CD4-positive, alpha-beta memory T cell (primary cell): ENCODE data around the gene IER5. TPM values are rescaled to one million over a fixed set of nuclear protein-coding genes. Genes with fewer than 3 reads are reported as not detected.

Experiments used
- CTCF ChIA-PET: fragments of 350-600 bp; sonication (Branson Sonifier 250); formaldehyde crosslinking; loops from one replicate; lab custom pipeline; 2021; ENCODE audit warnings: inconsistent platforms; ENCODE audit not compliant: partially characterized antibody; lab: Charles Lee
- POLR2A ChIA-PET: fragments of 350-600 bp; sonication (Branson Sonifier 250); formaldehyde crosslinking; loops from one replicate; lab custom pipeline; 2021; ENCODE audit not compliant: partially characterized antibody; lab: Charles Lee
- DNase-seq, 5 donors: peaks; one replicate each; pipeline versions ENCODE4 v3.0.0 to v3.0.0-alpha.2; 2020 to 2022; ENCODE audit warnings: mixed read lengths in 1 of 5
- H3K27ac ChIP-seq: one replicate; pipeline ENCODE4 v1.7.0; 2013; ENCODE audit warnings: low read depth, low read length
- H3K27me3 ChIP-seq: 2 replicates; pipeline ENCODE4 v1.7.0; 2013; ENCODE audit warnings: mild to moderate bottlenecking, low read length, moderate library complexity; ENCODE audit not compliant: insufficient read depth
- H3K36me3 ChIP-seq: 2 replicates; pipeline ENCODE4 v1.7.0; 2013; ENCODE audit warnings: mild to moderate bottlenecking, low read length, moderate library complexity; ENCODE audit not compliant: insufficient read depth
- H3K4me1 ChIP-seq: 2 replicates; pipeline ENCODE4 v1.7.0; 2013; ENCODE audit warnings: mild to moderate bottlenecking, low read length, moderate library complexity; ENCODE audit not compliant: insufficient read depth
- H3K4me3 ChIP-seq, 2 donors: one replicate each; pipeline ENCODE4 v1.7.0; 2013; ENCODE audit warnings: low read length in 2 of 2, mild to moderate bottlenecking in 1 of 2
- H3K9me3 ChIP-seq, 2 donors: one replicate each; pipeline ENCODE4 v1.7.0; 2013; ENCODE audit warnings: low read length in 2 of 2, control low read depth in 1 of 2; ENCODE audit not compliant: control insufficient read depth in 1 of 2
- H3K27ac Mint-ChIP-seq, 7 donors: one replicate each; pipeline ENCODE4 v1.8.0; 2020 to 2021; ENCODE audit warnings: mixed read lengths in 7 of 7, mild to moderate bottlenecking in 6 of 7, inconsistent platforms in 3 of 7, moderate library complexity in 3 of 7
- H3K27me3 Mint-ChIP-seq, 2 donors: one replicate each; pipeline ENCODE4 v1.8.0; 2020 to 2021; ENCODE audit warnings: mixed read lengths in 2 of 2
- H3K36me3 Mint-ChIP-seq, 2 donors: one replicate each; pipeline ENCODE4 v1.8.0; 2020 to 2021; ENCODE audit warnings: mixed read lengths in 2 of 2, inconsistent platforms in 1 of 2, mild to moderate bottlenecking in 1 of 2
- H3K4me1 Mint-ChIP-seq, 4 donors: one replicate each; pipeline ENCODE4 v1.8.0; 2020 to 2021; ENCODE audit warnings: mixed read lengths in 4 of 4, mild to moderate bottlenecking in 1 of 4
- H3K4me3 Mint-ChIP-seq, 8 donors: one replicate each; pipeline ENCODE4 v1.8.0; 2020 to 2021; ENCODE audit warnings: mixed read lengths in 8 of 8, mild to moderate bottlenecking in 7 of 8, moderate library complexity in 6 of 8, inconsistent platforms in 3 of 8
- H3K9me3 Mint-ChIP-seq, 8 donors: one replicate each; pipeline ENCODE4 v1.8.0; 2020 to 2021; ENCODE audit warnings: mixed read lengths in 8 of 8, mild to moderate bottlenecking in 5 of 8, inconsistent platforms in 3 of 8, moderate library complexity in 1 of 8
- intact Hi-C: fragments of 100-400 bp; cut with micrococcal nuclease; formaldehyde crosslinking; loops from one replicate; pipeline ENCODE4 v1.15.1; 2023
- polyA plus RNA-seq, 2 donors: library from polyadenylated mRNA; unstranded; fragments of 300-500 nt; fragmentation: Illumina TruSeq; gene quantifications; one replicate each; pipeline ENCODE4 v1.2.3, GENCODE V29; 2021
- total RNA-seq, 2 experiments: library from RNA; stranded (reverse); gene quantifications; one replicate each; pipeline ENCODE4 v1.2.3, GENCODE V29; 2021

Gene IER5
- total and polyA plus RNA-seq, 4 experiments from 2014 or later: 11.0 to 29.3 (median 23.5) TPM

DNA sequence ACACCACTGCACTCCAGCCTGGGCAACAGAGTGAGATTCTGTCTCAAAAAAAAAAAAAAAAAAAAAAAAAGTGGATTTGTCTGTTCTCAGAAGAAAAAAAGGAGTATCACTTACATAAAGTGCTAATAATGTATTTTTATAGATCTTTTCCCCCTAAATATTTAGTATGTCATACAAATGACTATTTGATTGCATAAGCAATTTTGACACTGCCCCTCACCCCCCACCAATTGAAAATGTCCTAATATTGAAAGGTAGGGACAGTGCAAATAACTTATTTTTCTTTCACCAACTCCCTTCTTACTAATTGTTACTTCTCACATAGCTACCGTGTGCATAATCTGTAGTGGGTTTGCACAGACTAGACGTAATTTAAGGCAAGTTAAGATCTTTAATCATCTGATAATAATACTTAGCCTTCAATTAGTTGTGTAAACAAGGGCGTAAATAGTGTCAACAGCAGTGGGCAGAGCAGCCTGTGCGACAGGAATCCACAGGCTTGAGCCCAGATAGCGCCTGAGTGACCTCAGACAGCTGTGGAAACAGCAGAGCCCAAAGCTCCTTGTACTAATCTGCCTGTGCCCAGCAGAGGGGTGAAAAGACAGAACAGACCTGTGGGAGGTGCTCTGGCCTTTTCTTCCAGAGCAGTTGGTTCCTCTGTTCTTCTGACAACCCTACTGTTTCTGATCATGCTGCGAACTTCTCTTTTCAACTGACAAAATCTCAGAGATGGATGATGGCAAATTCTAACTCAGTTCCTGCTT is 4.5 kb upstream of the IER5 start:
- Mint-ChIP-seq H3K4me3 (peak overlapping the region in 2 of 8 donors; percentile 21 to 29), H3K27me3 (peaks cover 2 to 3% of the 10 kb centered on the region in 2 donors), H3K27ac (peak overlapping the region in 3 of 7 donors; percentile 6 to 62 (median 34)), H3K9me3 (peaks cover 0 to 3% (median 0%) of the 10 kb centered on the region in 8 donors), H3K4me1 (peaks cover 6 to 24% (median 15%) of the 10 kb centered on the region in 4 donors), H3K36me3 (peaks cover 0 to 4% of the 10 kb centered on the region in 2 donors)
- ChIA-PET CTCF (interaction anchor here (0.6 to 11.4 kb wide), 21 partner anchors 8 to 221 kb away, joined by 3 to 311 read pairs (median 4); partner anchors contain the start of gene MR1), POLR2A (interaction anchor here (0.7 to 14.9 kb wide), 6 partner anchors 21 to 82 kb away, joined by 4 to 508 read pairs (median 8); partner anchors contain the start of gene MR1)
- no peak overlapping the region for H3K4me3 ChIP-seq
- peak; percentile 63 to 74 (median 67) for DNase-seq
- H3K27me3 ChIP-seq: no peaks in the 10 kb centered on the region
- no peaks in the 10 kb centered on the region for H3K9me3 ChIP-seq
- no peak overlapping the region for H3K27ac ChIP-seq
- H3K4me1 ChIP-seq: peaks cover 16% of the 10 kb centered on the region
- intact Hi-C loops: loop anchor here (1.0 kb wide), 4 partner anchors 46 to 82 kb away; partner anchors contain the start of gene MR1
- H3K36me3 ChIP-seq: no peaks in the 10 kb centered on the region

DNA sequence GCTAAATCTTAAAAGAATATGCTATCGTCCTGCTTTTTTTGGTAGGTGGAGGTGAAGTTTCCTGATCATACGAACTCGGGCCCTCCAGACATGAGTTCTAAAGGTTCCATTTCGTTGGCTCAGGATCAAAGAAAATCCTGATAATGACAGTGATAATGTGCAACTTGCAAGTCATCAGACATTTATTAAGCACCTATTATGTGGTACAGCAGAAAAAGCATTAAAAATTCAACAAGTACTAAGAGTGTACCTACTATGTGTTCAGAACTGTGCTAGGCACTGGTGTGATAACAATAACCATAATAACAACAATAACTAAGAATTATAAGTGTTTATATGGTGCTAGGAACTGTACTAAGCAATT is 3.9 kb upstream of the IER5 start:
- Mint-ChIP-seq H3K27ac (peak overlapping the region in 2 of 7 donors; percentile 34 to 62), H3K9me3 (peaks cover 0 to 3% (median 0%) of the 10 kb centered on the region in 8 donors), H3K36me3 (peaks cover 0 to 4% of the 10 kb centered on the region in 2 donors), H3K4me1 (peaks cover 6 to 25% (median 15%) of the 10 kb centered on the region in 4 donors), H3K27me3 (no peaks in the 10 kb centered on the region), H3K4me3 (peak overlapping the region in 2 of 8 donors; percentile 21 to 29)
- Histone ChIP-seq H3K27ac (no peak overlapping the region), H3K9me3 (no peaks in the 10 kb centered on the region), H3K4me3 (no peak overlapping the region), H3K27me3 (no peaks in the 10 kb centered on the region), H3K4me1 (peaks cover 16% of the 10 kb centered on the region), H3K36me3 (no peaks in the 10 kb centered on the region)
- DNase-seq: no peak
- CTCF ChIA-PET: interaction anchor here (0.7 to 11.4 kb wide), 16 partner anchors 15 to 335 kb away, joined by 3 to 311 read pairs (median 8); no protein-coding TSS in a partner anchor
- intact Hi-C loops: loop anchor here (1.0 kb wide), 4 partner anchors 46 to 82 kb away; partner anchors contain the start of gene MR1
- POLR2A ChIA-PET: interaction anchor here (1.0 to 14.9 kb wide), 6 partner anchors 20 to 81 kb away, joined by 6 to 508 read pairs (median 10); partner anchors contain the start of gene MR1

GRCh38 chr1:181086091-181086490 is 2.4 kb upstream of the IER5 start:
- H3K4me1 Mint-ChIP-seq: peaks cover 11 to 40% (median 20%) of the 10 kb centered on the region in 4 donors
- Histone ChIP-seq H3K9me3 (no peaks in the 10 kb centered on the region), H3K27me3 (no peaks in the 10 kb centered on the region), H3K27ac (no peak overlapping the region), H3K36me3 (no peaks in the 10 kb centered on the region), H3K4me1 (peaks cover 20% of the 10 kb centered on the region), H3K4me3 (no peak overlapping the region)
- ChIA-PET POLR2A (interaction anchor here (2.2 to 14.9 kb wide), 2 partner anchors 19 to 55 kb away, joined by 10 to 508 read pairs; no protein-coding TSS in a partner anchor), CTCF (interaction anchor here (1.0 to 11.4 kb wide), 7 partner anchors 48 to 82 kb away, joined by 4 to 311 read pairs (median 7); partner anchors contain the start of gene MR1)
- H3K4me3 Mint-ChIP-seq: no peak overlapping the region
- DNase-seq: no peak
- no peaks in the 10 kb centered on the region for H3K27me3 Mint-ChIP-seq
- intact Hi-C loops: loop anchor here (5.0 kb wide), 2 partner anchors 454 to 584 kb away; partner anchors contain the start of genes ACBD6 and XPR1
- H3K36me3 Mint-ChIP-seq: peaks cover 0 to 16% of the 10 kb centered on the region in 2 donors
- H3K9me3 Mint-ChIP-seq: peaks cover 0 to 6% (median 0%) of the 10 kb centered on the region in 8 donors
- peak overlapping the region in 1 of 7 donors; percentile 25 for H3K27ac Mint-ChIP-seq

- intact Hi-C loops: loop anchor here (5.0 kb wide), 2 partner anchors 455 to 585 kb away; partner anchors contain the start of genes ACBD6 and XPR1
- Mint-ChIP-seq H3K27me3 (no peaks in the 10 kb centered on the region), H3K36me3 (peaks cover 1 to 18% of the 10 kb centered on the region in 2 donors), H3K4me3 (no peak overlapping the region), H3K27ac (peak overlapping the region in 2 of 7 donors; percentile 21 to 96), H3K9me3 (peaks cover 0 to 6% (median 0%) of the 10 kb centered on the region in 8 donors), H3K4me1 (peaks cover 19 to 49% (median 27%) of the 10 kb centered on the region in 4 donors)
- no peak overlapping the region for H3K4me3 ChIP-seq
- ChIA-PET CTCF (interaction anchor here (1.0 to 11.4 kb wide), 4 partner anchors 57 to 81 kb away, joined by 4 to 311 read pairs (median 38); no protein-coding TSS in a partner anchor), POLR2A (interaction anchor here (0.6 to 14.9 kb wide), 5 partner anchors 18 to 71 kb away, joined by 3 to 508 read pairs (median 73); partner anchors contain the start of gene STX6)
- no peaks in the 10 kb centered on the region for H3K27me3 ChIP-seq
- no peaks in the 10 kb centered on the region for H3K36me3 ChIP-seq
- no peak for DNase-seq
- H3K27ac ChIP-seq: no peak overlapping the region
- H3K4me1 ChIP-seq: peaks cover 28% of the 10 kb centered on the region
- no peaks in the 10 kb centered on the region for H3K9me3 ChIP-seq
Measured at GRCh38 chr1:181086926-181087325, 1.6 kb upstream of the IER5 start.

DNA sequence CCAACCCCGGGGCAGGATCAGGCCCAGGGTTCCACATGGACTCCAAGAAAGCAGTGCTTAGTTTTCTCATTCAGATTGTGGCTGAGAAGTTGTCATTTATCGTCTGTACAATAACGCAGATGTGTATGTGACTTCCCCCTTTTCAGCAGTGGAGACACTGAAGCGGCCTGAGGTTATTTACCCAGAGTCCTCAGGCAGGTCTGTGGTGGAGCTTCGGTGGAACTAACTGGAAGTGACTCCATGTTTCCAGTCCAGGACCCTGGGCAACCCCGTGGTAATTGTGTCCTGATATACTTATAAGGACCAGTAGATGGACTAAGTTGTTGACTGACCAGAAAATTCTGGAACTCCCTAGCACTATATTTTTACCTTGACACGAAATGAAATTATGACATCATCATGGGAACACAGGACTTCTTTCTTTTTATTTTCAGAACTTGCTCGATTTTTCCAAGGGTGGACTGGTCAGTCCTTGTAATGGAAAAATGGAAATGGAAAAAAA is 1.0 kb upstream of the IER5 start:
- H3K36me3 ChIP-seq: no peaks in the 10 kb centered on the region
- peak overlapping the region in 3 of 8 donors; percentile 26 to 57 (median 29) for H3K4me3 Mint-ChIP-seq
- no peaks in the 10 kb centered on the region for H3K27me3 ChIP-seq
- intact Hi-C loops: loop anchor here (5.0 kb wide), 2 partner anchors 455 to 585 kb away; partner anchors contain the start of genes ACBD6 and XPR1
- CTCF ChIA-PET: interaction anchor here (4.3 to 11.4 kb wide), 3 partner anchors 16 to 80 kb away, joined by 68 to 311 read pairs (median 75); no protein-coding TSS in a partner anchor
- H3K4me3 ChIP-seq: no peak overlapping the region
- no peaks in the 10 kb centered on the region for H3K9me3 ChIP-seq
- peaks cover 0 to 6% (median 0%) of the 10 kb centered on the region in 8 donors for H3K9me3 Mint-ChIP-seq
- POLR2A ChIA-PET: interaction anchor here (0.7 to 14.9 kb wide), 6 partner anchors 17 to 71 kb away, joined by 3 to 508 read pairs (median 54); partner anchors contain the start of gene STX6
- DNase-seq: no peak
- H3K4me1 ChIP-seq: peaks cover 32% of the 10 kb centered on the region
- H3K4me1 Mint-ChIP-seq: peaks cover 22 to 54% (median 32%) of the 10 kb centered on the region in 4 donors
- H3K36me3 Mint-ChIP-seq: peaks cover 4 to 21% of the 10 kb centered on the region in 2 donors
- H3K27me3 Mint-ChIP-seq: no peaks in the 10 kb centered on the region
- peak overlapping the region in 2 of 7 donors; percentile 52 to 96 for H3K27ac Mint-ChIP-seq
- H3K27ac ChIP-seq: no peak overlapping the region

GRCh38 chr1:181089017-181089675 is 646 bp downstream of the IER5 start:
- peak overlapping the region; percentile 68 to 69 for H3K4me3 ChIP-seq
- no peaks in the 10 kb centered on the region for H3K36me3 ChIP-seq
- H3K27ac ChIP-seq: peak overlapping the region; percentile 100
- no peaks in the 10 kb centered on the region for H3K9me3 ChIP-seq
- peak overlapping the region; percentile 96 to 99 (median 99) for H3K27ac Mint-ChIP-seq
- intact Hi-C loops: loop anchor here (2.0 to 5.0 kb wide), 3 partner anchors 66 to 587 kb away; partner anchors contain the start of genes ACBD6, STX6 and XPR1
- H3K4me1 Mint-ChIP-seq: peaks cover 28 to 61% (median 39%) of the 10 kb centered on the region in 4 donors
- peak in 1 of 5 donors; percentile 44 for DNase-seq
- peak overlapping the region; percentile 98 to 100 (median 99) for H3K4me3 Mint-ChIP-seq
- ChIA-PET CTCF (interaction anchor here (1.3 to 11.4 kb wide), 4 partner anchors 8 to 77 kb away, joined by 3 to 311 read pairs (median 42); no protein-coding TSS in a partner anchor), POLR2A (interaction anchor here (0.7 to 14.9 kb wide), 18 partner anchors 8 to 586 kb away, joined by 3 to 508 read pairs (median 12); partner anchors contain the start of genes ACBD6, MR1 and STX6)
- H3K4me1 ChIP-seq: peaks cover 39% of the 10 kb centered on the region
- H3K9me3 Mint-ChIP-seq: peaks cover 0 to 6% (median 0%) of the 10 kb centered on the region in 8 donors
- no peaks in the 10 kb centered on the region for H3K27me3 ChIP-seq
- no peaks in the 10 kb centered on the region for H3K27me3 Mint-ChIP-seq
- peaks cover 10 to 29% of the 10 kb centered on the region in 2 donors for H3K36me3 Mint-ChIP-seq
